ENCODE measurements around the gene SLC2A14.
"Not testable (repeated sequence)": the region's sequence is repeated elsewhere in the genome, so short reads cannot be mapped to it uniquely, and the experiment has no call there.

Gene SLC2A14

DNA sequence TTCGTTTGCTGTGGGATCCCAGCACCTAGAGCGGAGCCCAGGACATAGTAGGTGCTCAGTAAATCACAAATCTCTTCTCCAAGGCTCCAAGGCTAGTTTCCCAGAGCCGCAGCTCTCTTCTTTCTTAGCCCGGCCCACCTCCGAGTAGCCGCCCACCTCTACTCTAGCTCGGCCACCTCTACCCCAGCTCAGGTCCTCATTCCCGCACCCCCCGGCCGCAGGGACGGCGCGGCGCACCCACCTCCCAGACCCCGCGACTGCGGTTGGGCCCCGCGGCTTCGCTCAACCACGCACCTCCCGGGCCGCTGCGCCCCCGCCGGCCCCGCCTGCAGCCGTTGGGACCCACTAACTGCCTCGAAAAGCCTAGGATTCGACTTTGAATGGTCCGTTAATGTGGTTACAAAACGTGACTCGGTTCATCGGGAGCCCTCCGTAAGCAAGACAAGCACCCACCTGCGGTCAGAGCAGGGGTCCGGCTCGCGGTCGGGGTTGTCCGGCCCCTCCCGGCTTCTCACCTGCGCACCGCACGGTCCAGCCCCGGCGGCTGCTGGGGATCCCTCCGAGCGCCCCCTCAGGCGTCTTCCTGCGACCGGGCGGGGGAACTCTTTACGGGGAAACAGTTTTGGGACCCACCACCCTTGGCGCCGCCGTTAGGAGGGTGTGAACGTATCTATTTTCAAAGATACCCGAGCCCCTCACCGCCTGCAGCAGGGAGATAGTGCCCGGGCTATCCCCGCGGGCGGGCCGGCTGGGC is at the start of gene SLC2A14:
Gene SLC2A14, minus strand, starts transcription at position 350 of the 754 bp plus-strand sequence. CDS start 3,035 bp downstream, outside the sequence.
- no peak for FAIRE-seq

DNA sequence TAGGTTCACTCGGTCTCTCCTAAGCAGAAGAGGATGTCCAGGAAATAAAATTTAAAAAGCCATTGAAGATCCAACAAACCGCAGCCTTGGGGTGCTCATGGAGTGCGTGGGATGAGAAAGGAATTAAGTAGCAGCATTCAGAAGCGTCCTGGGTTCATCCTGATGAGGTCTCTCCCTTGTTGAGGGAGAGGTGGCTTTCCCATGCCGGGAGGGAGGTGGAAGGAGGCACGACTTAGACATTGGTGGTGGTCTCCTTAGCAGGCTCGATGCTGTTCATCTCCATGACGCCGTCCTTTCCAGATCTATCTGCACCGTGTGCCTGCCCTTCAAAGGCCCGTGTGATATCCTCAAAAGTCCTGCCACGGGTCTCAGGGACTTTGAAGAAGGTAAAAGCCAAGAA is 48.5 kb upstream of the SLC2A14 start:
- FAIRE-seq = not testable (repeated sequence)

DNA sequence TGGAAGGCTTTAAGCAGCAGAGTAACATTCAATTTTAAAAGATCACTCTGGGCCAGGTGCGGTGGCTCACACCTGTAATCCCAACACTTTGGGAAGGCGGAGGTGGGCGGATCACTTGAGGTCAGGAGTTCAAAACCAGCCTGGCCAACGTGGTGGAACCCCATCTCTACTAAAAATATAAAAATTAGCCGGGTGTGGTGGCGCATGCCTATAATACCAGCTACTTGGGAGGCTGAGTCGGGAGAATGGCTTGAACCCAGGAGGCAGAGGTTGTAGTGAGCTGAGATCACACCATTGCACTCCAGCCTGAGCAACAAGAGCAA is 45.5 kb upstream of the SLC2A14 start:
- not testable (repeated sequence) for FAIRE-seq

DNA sequence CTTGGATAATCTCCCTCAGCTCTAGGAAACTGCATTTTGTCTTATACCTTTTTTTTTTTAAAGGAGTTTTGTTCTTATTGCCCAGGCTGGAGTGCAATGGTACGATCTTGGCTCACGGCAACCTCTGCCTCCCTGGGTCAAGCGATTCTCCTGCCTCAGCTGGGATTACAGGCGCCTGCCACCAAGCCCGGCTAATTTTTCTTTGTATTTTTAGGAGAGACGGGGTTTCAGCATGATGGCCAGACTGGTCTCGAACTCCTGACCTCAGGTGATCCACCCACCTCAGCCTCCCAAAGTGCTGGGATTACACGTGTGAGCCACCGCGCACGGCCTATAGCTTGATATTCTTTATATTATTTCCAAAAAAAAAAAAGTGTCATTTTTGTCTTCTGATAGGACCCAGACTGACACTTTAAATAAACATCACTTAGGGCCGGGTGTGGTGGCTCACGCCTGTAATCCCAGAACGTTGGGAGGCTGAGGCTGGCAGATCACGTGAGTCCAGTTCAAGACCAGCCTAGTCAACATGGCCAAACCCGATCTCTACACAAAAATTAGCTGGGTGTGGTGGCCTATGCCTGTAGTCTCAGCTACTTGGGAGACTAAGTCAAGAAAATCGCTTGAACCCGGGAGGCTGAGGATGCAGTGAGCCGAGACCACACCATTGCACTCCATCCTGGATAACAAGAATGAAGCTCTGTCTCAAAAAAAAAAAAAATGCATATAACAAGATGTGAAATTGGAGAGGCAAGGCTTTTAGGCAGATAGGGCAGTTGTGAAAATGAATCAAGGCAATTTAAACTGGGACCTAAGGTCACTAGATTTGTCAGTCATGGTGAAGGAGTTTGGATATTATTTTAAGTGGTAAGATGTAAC is 44.9 kb upstream of the SLC2A14 start:
- no peak for FAIRE-seq

DNA sequence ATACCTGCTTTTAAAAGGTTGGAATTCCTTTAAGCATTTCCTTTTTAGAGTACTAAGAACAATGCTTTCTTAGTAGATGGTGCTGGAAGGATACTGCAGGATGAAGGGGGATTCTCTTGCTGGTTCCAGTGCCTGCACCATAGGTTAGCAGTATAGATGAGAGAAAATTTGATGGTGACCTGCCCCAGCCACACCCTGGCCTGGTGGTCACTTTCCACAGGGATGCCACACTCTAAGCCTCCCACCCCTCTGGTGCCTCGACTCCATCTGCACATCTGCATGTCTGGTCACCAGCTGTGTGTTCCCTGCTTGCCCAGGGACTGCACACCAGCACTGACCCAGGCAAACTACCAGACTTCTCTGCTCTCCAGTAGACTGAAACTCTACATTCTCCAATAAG is 44.2 kb upstream of the SLC2A14 start:
- no peak for FAIRE-seq

DNA sequence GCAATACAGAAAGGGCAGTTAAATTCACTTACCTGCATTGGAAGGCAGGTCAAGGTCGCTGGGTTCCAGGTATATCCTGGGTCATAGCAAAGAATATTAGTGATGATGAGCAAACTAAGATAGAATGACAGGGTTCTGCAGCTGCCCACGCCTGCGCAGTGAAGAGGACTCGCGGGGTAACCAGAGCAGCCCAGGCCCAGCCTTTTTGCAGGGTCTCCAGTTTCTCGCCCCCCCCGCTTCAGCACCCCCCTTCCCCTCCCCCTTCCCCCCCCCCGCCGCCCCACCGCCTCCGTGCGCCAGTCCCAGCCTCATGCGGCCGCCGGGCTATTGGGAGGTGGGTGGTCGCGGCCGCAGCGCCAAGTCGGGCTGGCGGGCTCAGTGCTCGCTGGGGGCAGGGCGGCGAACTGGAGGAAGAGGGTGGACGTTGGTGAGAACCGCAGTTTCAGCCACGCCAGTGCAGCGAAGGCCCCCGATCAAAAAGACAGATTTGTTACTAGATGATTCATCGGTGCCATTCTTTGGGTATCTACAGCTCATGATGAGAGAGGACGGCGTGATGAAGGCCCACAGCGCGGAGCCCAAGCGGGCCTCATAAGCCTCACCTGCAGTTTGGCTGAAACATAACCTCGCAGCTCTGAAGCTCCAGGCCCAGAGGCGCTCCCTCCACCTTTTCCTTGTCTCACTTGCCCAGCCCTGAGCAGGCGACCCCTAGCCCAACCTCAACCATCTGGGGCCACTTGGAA is 43.1 kb upstream of the SLC2A14 start:
- FAIRE-seq = no peak

DNA sequence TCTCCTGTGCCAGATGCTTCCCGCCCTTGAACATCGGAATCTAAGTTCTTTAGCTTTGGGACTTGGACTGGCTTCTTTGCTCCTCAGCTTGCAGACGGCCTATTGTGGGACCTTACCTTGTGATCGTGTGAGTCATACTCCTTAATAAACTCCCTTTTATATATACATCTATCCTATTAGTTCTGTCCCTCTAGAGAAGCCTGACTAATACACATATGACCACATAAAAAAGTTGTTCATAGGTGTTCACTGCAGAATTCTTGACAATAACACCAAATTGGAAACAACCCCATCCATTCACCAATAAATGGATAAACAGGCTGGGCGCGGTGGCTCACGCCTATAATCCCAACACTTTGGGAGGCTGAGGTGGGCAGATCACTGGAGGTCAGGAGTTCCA is 37.4 kb upstream of the SLC2A14 start:
- not testable (repeated sequence) for FAIRE-seq

DNA sequence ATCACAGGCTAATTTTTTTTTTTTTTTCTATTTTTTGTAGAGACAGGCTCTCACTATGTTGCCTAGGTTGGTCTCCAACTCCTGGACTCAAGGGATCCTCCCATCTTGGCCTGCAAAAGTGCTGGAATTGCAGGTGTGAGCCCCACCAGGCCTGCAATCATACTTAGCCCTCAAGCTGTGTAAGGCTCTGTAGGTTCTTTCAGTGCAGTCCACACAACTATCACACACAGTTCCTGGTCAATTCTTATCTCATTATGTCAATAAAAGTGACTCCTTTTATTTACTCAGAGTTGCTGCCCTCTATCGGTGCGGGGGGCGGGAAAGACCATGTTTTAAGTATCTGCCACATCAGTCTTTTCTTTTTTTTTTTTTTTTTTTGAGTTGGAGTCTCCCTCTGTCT is 34.3 kb upstream of the SLC2A14 start:
- no peak for FAIRE-seq

DNA sequence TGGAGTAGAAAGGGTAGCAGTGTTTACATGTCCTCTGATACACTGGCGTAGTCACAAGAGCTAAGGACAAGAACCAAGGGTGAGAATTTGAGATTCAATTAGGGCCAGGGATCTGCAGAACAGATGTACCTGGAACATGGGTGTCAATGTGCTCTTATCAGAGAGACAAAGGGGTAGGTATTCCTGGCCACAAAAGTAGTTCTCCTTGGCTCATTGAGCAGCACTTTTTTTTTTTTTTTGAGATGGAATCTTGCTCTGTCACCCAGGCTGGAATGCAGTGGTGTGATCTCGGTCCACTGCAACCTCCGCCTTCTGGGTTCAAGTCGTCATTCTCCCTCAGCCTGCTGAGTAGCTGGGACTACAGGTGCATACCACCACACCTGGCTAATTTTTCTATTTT is 33.6 kb upstream of the SLC2A14 start:
- not testable (repeated sequence) for FAIRE-seq

DNA sequence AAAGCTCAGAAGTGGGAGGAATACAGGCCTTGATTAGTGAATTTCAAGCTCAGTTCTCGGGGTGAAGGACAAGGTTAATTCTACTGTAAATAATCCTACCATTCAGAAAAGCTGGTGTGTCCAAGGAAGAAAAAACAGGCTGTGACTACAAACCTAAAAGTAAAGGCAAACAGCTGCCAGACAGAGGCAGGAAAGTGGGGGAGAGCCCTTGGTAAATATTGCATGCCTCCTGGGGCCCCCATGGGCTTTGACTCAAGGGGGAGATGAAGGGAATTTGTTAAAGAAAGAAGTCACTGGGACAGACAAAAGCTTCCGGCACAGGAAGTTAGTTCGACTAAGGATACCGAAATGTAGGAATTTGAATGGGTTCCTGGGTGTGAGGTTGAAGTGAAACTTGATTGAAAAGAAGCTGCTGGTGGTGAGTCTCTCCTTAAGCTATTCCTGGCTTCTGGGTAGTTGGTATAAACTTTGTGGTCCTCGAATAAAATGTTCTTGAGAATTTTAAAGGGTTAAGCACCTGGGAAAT is 32.9 kb upstream of the SLC2A14 start:
- not testable (repeated sequence) for FAIRE-seq

DNA sequence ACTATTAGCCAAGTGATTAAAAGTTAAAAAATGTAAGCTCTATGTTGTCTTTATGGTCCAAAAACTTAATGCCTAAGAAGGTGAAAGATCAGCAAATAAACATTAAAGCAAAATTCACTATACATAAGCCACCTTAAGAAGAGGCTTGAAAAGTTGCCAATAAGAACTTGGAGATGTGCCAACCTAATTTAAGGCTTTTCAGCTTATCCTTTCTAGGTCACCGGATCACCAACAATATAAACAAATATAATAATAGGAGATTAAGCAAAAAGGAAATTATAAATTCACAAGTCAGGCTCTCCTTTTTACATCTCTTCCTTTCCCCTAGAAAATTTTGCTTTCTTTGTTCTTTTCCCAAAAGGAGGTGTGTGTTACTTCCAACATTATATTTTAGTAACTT is 32.4 kb upstream of the SLC2A14 start:
- FAIRE-seq = no peak

DNA sequence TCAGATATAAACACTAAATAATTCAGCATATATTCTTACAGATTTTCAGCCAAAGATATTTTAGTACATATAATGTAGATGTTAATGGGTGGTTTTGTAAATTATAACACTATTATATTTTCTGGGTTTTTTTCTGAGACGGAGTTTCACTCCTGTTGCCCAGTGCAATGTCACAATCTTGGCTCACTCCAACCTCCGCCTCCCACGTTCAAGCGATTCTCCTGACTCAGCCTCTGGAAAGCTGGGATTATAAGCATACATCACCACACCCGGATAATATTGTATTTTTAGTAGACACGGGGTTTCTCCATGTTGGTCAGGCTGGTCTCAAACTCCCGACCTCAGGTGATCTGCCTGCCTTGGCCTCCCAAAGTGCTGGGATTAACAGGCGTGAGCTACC is 29.7 kb upstream of the SLC2A14 start:
- FAIRE-seq = not testable (repeated sequence)

DNA sequence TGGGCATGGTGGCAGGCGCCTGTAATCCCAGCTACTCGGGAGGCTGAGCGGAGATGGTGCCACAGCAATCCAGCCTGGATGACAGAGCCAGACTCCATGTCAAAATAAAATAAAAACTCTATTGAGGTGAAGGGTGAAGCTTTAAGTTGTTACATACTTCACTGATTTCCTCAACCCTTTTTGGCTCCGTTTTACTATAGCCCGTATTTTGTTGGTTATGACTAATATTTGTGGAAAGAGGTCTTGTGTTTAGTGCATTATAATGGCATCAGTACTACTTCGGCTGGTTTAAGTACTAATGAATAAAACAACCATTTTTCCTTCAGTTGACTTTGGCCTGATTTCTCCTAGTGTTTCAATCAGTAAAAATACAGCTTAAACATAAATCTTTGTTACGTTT is 27.0 kb upstream of the SLC2A14 start:
- FAIRE-seq = no peak

DNA sequence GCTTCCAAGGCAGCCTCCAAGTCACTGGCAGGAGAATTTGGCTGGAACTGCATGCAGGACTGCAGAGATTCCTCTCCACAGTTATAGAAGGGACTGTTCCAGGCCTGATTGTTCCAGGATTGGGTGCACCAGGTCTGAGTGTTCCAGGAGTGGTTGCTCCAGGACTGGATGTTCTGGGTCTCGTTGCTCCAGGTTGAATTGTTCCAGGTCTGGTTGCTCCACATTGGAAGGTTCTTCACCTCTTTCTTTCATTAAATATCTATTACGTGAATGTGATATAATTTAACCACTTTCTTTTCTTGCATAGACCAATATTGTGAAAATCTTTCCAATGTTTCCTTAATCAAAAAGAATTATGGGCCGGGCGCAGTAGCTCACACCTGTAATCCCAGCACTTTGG is 24.0 kb upstream of the SLC2A14 start:
- FAIRE-seq = not testable (repeated sequence)

DNA sequence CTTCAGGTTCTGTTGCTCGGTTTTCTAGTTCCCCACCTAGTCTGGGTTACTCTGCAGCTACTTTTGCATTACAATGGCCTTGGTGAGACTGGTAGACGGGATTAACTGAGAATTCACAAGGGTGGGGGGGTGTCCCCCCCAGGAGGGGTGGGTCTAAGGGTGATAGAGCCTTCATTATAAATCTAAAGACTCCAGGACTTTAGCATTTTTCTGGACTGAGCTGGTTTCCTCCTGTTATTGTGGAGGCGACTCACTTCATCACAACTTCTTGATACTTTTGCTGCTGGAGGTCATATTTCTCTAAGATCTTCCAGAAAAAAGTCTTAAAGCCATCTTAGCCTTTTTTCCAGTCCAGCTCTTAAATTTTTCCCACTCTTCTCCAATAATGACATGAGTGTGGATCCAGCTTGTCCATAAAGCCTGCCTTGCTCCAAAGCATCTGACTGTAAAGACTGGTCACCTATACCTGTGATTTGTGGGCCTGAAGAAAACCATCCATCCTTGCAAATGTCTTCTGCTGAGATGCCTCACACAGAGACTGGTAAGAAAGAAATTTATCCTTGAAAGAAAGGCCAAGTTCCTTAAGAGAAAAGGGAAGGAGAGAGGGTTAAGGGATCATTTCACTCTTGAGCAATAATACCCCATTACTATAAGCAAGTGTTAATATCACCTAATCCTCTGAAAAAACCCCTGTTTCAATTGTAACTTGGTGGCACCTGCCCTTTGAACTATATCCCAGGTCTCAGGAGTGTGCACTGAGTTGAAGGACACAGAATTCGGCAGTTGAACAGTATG is 19.7 kb upstream of the SLC2A14 start:
- FAIRE-seq = no peak

DNA sequence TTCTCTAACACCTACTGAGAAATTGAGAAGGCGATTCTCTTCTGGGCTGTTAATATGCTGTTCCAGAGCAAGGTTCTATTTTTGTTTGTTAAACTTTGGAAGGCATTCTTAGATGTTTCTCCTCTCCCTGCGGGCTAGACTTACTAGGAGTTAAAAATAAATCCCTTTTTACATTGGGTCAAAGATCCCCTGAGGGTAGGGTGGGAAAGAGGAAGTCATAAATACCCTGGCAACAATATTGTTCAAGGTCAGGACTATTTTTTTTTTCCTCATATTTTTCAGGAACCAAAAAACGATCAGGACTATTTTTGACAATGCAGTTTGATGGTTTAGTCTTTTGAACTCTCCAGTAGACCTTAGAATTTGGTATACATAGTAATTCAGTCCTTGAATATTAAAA is 12.0 kb upstream of the SLC2A14 start:
- no peak for FAIRE-seq

DNA sequence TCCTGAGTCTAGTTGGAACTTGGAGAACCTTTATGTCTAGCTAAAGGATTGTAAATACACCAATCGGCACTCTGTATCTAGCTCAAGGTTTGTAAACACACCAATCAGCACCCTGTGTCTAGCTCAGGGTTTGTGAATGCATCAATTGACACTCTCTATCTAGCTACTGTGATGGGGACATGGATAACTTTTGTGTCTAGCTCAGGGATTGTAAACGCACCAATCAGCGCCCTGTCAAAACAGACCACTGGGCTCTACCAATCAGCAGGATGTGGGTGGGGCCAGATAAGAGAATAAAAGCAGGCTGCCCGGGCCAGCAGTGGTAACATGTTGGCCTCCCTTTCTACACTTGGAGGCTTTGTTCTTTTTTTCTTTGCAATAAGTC is 9.0 kb upstream of the SLC2A14 start:
- FAIRE-seq = not testable (repeated sequence)

DNA sequence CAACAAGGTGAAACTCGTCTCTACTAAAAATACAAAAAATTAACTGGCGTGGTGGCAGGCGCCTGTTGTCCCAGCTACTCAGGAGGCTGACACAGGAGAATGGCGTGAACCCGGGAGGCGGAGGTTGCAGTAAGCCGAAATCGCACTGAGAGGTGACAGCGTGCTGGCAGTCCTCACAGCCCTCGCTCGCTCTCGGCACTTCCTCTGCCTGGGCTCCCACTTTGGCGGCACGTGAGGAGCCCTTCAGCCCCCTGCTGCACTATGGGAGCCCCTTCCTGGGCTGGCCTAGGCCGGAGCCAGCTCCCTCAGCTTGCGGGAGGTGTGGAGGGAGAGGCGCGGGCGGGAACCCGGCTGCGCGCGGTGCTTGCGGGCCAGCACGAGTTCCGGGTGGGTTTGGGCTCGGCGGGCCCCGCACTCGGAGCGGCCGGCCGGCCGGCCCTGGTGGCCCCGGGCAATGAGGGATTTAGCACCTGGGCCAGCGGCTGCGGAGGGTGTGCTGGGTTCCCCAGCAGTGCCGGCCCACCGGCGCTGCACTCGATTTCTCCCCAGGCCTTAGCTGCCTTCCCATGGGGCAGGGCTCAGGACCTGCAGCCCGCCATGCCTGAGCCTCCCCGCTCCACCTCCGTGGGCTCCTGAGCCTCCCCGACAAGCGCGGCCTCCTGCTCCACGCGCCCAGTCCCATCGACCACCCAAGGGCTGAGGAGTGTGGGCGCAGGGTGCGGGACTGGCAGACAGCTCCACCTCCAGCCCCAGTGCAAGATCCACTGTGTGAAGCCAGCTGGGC is 8.4 kb upstream of the SLC2A14 start:
- not testable (repeated sequence) for FAIRE-seq

DNA sequence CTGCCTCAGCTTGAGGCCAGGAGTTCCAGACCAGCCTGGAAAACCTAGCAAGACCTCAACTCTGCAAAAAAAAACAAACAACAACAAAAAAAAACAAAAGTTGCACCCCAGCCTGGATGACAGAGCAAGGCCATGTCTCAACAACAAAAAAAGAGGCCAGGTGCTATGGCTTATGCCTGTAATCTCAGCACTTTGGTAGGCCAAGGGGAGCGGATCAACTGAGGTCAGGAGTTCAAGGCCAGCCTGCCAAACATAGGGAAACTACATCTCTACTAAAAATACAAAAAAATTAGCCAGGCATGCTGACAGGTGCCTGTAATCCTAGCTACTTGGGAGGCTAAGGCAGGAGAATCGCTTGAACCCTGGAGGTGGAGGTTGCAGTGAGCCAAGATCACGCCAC is 6.5 kb upstream of the SLC2A14 start:
- no peak for FAIRE-seq

DNA sequence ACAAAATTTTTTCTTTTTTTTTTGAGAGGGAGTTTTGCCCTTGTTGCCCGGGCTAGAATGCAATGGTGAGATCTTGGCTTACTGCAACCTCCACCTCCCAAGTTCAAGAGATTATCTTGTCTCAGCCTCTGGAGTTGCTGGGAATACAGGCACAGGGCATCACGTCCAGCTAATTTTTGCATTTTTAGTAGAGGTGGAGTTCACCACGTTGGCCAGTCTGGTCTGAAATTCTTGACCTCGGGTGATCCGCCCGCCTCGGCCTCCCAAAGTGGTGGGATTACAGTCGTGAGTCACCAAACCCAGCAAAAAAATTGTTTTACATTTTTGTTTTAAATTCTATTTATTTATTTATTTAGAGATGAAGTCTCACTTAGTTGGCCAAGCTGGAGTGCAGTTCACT is 4.7 kb upstream of the SLC2A14 start:
- FAIRE-seq = no peak

DNA sequence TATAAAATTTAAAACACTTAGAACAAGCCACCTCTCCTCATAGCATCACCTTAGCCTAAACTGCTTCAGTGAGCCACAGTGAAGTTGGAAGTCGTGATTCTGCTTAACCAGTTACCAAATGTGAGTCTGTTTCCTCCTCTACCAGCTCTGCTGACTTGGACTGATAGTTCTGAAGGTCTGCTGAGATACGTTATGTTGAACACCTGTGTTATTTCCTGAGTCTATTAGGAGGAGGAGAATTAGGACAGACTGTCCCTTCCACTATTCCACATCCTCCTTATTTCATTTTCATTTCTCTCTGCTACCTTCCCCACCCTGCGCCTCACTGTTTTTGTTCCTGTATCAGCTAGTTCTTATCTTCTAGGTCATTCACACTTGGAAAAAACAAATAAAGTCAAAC is 2.4 kb downstream of the SLC2A14 start:
- FAIRE-seq = no peak

DNA sequence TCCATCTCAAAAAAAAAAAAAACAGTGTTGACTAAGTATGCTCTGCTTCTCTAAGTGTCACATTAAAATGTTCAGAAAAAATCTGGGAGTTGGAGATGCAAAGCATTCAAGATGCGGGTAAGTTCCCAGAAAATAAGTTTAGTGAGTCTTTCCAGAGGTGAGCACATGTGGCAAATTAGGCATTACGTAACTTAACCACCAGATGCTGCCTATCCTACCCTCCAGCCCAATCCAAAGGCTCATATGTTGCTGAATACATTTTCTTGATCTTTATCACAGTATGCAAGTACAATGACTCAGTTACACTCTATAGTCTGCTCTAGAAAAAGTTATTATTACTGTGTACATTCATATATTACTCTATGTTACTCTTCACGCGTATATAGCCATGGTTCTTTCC is 3.6 kb downstream of the SLC2A14 start:
- FAIRE-seq = no peak
